NCI-H82 (cell line): ENCODE data around the gene IL36RN.

ENCODE experiments used
- DNase-seq: peaks from one replicate; lab custom pipeline; 2025; lab: John Stamatoyannopoulos, UW

Gene IL36RN

DNA sequence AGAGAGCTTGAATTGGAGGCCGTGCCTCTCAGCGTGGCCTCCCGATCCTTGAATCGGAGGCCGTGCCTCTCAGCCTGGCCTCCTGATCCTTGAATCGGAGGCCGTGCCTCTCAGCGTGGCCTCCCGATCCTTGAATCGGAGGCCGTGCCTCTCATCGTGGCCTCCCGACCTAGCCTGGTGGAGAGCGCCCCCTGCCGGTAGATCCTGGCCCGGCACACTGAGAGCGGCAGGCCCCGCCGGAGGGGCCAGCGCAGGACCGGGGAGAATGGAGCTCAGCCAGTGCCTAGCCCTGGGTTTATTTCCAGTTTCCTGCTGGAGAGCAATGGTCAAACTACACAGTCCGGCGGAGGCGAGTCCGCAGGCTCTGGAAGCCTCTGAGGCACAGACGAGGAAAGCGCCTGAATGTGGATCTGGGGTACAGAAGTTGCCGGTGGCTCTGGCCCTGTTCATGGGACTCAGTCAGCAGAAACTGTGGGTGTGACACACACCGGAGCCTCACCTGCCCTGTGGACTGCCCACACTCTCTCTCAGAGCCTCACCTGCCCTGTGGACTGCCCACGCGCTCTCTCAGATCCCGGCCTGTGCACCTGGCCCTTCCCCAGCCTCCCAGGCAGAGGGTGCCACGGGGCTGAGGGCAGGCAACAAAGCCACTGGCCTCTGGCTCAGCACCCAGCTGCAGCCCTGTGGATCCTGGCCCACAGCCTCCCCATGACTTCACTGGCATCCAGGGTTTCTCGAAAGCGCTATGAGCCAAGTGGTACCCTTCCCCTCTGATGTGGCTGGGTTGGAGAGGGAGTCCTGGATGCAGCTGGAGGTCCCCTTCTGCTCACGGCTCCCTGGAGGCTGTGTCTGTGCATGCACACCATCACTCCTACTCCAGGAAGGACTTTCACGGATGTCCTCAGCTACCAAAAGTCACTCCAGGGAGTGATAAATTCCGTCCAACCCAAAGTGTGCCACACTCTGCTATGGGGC lies 7.8 kb upstream of the IL36RN start:
- no peak for DNase-seq

GRCh38 chr2:113052396-113052917 lies 6.5 kb upstream of the IL36RN start, which contains the start of gene IL36B:
IL36B (minus strand) TSS chr2:113052867.
- DNase-seq = no peak

GRCh38 chr2:113053666-113054065 lies 5.3 kb upstream of the IL36RN start:
- DNase-seq = no peak

DNA sequence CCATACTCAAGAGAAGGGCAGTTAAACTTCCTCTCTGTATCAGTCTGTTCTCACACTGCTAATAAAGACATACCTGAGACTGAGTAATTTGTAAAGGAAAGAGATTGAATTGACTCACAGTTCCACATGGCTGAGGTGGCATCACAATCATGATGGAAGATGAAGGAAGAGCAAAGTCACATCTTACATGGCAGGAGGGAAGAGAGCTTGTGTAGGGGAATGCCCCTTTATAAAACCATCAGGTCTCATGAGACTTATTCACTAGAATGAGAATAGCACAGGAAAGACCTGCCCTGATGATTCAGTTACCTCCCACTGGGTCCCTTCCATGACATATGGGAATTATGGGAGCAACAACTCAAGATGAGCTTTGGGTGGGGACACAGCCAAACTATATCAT lies 4.9 kb upstream of the IL36RN start:
- DNase-seq = no peak

DNA sequence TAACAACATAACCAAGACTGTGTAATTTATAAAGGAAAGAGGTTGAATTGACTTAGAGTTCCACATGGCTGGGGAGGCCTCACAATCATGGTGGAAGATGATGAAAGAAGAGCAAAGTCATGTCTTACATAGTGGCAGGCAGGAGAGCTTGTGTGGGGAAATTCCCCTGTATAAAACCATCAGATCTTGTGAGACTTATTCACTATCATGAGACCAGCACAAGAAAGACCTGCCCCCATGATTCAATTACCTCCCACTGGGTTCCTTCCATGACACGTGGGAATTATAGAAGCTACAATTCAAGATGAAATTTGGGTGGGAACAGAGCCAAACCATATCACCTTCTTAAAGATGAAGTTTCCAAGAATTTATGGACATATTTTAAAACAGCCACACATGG lies 2.5 kb upstream of the IL36RN start:
- DNase-seq = no peak

GRCh38 chr2:113057117-113057516 lies 1.9 kb upstream of the IL36RN start:
- DNase-seq = no peak

DNA sequence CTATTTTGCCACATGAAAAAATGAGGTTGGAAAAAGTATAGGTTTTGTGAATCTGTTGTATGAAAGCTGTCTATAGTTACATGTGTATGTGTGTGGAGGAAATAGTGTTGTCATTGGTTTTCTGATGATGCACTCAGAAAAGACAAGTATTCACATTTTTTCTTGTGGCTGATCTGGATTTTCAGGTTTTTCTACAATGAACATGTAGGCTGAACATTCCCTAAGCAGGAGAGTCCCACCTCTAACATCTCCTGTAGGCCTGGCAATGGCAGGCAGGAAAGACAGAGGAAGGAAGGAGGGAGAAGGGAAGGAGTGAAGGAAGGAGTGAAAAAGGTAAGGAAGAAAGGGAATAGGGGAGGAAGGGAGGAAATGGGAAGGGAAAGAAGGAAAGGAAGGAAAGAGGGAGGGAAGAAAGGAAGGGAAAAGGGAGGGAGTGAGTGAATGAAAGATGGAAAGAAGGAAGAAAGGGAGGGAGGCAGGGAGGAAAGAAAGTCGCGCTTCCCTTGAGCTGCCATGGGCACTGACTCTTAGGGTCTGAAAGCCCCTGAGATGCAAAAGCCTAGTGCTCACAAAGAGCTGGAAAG lies 495 bp upstream of the IL36RN start:
- no peak for DNase-seq

- DNase-seq = no peak
Observed at GRCh38 chr2:113060396-113060795, 1.4 kb downstream of the IL36RN start.

- no peak for DNase-seq
Observed at GRCh38 chr2:113060796-113061195, 1.8 kb downstream of the IL36RN start.

- DNase-seq = no peak
Observed at GRCh38 chr2:113061241-113061640, 2.2 kb downstream of the IL36RN start.

DNA sequence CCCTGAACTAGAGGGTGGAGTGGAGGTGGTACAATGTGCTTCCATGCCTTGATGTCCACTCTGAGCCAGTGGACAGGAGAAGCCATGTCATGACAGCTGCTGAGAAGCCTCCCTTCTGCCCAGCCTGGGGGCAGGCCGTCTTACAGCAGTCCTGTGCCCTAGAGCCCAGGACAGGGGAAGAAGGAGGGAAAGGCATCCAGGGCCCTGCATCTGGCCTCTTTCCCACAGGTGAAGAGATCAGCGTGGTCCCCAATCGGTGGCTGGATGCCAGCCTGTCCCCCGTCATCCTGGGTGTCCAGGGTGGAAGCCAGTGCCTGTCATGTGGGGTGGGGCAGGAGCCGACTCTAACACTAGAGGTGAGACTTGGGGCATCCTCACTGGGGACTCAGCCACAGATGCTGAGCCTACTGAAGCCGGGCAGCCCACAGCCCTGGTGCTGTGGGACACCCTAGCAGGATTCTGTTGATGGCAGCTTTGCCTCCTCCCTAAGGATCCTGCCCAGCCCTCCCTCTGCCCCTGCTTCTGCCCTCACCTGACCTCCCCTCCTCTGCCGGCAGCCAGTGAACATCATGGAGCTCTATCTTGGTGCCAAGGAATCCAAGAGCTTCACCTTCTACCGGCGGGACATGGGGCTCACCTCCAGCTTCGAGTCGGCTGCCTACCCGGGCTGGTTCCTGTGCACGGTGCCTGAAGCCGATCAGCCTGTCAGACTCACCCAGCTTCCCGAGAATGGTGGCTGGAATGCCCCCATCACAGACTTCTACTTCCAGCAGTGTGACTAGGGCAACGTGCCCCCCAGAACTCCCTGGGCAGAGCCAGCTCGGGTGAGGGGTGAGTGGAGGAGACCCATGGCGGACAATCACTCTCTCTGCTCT lies 3.1 kb downstream of the IL36RN start:
- no peak for DNase-seq

DNA sequence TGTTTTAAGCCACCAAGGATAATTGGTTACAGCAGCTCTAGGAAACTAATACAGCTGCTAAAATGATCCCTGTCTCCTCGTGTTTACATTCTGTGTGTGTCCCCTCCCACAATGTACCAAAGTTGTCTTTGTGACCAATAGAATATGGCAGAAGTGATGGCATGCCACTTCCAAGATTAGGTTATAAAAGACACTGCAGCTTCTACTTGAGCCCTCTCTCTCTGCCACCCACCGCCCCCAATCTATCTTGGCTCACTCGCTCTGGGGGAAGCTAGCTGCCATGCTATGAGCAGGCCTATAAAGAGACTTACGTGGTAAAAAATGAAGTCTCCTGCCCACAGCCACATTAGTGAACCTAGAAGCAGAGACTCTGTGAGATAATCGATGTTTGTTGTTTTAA lies 5.3 kb downstream of the IL36RN start:
- DNase-seq = no peak

- DNase-seq = no peak
Observed at GRCh38 chr2:113064898-113065297, 5.9 kb downstream of the IL36RN start.

DNA sequence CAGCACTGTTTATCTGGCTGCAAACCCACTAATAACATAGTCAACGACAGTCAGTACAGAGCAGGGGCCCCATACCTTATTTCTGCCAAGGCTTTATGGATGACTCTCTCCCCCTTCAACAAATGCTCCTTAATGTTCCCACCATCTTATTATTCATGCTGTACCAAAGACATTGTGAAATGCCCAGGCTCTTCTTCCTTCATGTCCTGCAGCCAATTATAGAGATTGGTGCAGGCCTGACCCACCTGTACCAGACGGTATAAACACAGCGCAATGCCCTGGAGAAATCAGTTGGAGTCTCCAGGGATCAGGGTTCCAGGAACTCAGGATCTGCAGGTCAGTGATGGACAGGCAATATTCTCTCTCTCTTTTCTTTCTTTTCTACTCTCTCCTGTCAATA lies 8.7 kb downstream of the IL36RN start, which contains the start of gene IL1F10:
Gene IL1F10, plus strand, starts transcription at position 290 of the 400 bp plus-strand sequence. CDS start 4,769 bp downstream, outside the sequence.
- DNase-seq = no peak

GRCh38 chr2:113068249-113068648 lies 9.3 kb downstream of the IL36RN start:
- no peak for DNase-seq

DNA sequence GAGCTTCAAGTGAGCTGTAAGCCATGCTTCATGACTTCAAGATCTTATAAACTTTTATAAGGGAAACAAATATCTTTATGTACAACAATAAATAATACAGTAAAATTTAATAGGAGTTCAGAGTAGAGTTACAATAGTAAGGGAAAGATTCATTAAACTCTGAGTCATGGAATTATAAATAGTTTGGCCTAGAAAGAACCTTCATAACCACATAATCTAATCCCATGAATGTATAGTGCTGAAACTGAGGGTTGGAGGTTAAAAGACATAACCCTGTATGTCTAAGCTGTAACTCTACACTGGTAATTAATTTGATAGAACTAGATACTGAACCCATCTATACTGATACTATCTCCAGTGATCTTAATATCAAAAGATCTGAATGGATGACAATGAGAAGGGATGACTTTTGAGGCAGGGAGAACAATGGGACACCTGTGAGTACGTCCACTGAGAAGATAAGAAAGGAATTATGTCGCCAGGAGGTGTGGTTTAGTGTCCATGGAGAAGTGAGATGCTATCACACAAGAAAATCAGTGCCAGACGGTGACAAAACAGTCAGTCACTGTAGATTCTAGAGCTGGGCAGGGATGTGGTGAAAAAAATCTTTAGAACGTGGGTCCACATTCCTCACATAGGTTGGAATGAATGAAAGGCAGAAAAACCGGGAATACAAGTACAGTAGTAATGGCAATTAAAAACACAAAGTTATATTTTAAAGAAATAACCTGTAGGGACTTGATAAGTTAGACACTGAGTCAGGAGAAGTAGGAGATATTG lies 9.9 kb downstream of the IL36RN start:
- peak; percentile 17 for DNase-seq

DNA sequence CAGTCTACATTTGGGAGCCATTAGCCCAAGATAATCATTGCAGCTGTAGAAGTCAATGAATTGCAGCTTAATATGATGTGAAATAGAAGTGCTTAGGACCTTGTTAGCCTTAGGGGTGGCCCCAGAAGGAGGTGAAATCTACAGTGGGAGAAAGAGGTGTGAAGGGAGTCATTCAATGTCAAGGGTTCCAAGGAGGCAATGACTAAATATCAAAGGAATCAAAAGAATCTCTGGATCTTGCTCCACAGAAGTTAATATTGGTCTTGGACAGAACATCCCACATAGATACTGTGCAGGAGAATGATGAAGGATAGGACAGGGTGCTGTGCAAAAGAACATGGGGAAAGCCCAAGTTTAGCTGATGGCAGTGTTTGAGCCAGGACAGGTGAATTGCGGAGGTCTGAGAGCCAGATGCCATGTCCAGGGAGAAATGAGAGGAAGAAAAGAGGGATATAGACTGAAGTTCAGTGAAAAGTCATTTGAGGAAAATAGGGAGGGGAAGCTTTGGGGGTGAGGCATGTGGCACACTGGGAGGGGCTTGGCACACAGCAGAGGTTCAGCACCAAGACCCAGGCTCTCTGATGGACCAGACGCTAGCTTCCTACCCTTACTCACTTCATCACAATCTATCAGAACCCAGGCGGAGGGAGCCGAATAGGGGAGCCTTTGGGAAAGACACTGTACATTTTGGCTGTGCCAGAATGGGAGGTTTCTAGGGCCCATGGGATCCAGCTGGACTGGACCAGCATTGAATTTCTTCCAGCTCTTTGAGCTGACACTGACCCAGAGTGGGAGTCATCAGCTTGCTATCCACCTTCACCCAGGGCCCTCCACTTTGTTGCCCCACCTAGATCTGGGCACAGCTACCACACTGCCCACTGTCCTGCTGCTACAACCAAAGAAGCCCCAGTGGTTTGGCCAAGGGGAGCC lies 10.9 kb downstream of the IL36RN start:
- DNase-seq = no peak

DNA sequence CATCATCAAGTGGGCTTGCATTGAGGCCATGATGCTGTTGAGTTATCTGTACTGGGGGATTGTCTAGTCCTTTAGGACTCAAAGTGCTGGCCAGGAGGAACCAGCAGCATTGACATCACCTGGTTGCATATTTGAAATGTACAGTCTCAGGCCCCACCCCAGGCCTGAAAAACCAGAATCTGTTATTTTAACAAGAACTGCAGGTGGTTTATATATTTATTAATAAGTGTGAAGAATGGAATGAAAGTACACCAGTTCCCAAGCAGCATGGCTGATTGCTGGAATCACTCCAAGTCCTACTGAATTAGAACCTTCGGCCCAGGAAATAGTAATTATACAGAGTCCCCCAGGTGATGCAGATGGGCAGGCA lies 11.6 kb downstream of the IL36RN start:
- DNase-seq = no peak

DNA sequence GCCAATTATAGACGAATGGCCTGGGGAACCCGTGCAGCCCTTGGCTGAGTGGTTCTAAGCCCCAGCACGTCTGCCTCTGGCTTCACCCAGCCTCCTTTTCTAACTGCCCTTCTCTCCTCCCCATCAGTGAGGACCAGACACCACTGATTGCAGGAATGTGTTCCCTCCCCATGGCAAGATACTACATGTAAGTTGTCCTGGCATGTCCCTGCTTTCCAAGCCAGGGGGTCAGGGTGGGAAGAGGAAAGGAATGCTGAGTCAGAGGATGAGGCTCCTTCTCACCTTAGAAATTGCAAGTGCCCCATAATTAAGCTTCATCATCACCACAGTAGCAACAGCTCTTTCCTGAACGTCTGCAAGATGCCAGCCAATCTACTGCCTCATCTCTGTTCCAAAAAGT lies 13.6 kb downstream of the IL36RN start:
- DNase-seq = no peak

- no peak for DNase-seq
Observed at GRCh38 chr2:113073325-113073834, 14.4 kb downstream of the IL36RN start.
